ENCODE results near the gene KRTAP2-2. TPM values are rescaled to one million over a fixed set of nuclear protein-coding genes. Genes with fewer than 3 reads are reported as not detected.

Gene KRTAP2-2
- total and polyA plus RNA-seq, 2 of the 4 experiments (the other 2 are of a cell fraction), result 0.17 TPM; not detected in 1

DNA sequence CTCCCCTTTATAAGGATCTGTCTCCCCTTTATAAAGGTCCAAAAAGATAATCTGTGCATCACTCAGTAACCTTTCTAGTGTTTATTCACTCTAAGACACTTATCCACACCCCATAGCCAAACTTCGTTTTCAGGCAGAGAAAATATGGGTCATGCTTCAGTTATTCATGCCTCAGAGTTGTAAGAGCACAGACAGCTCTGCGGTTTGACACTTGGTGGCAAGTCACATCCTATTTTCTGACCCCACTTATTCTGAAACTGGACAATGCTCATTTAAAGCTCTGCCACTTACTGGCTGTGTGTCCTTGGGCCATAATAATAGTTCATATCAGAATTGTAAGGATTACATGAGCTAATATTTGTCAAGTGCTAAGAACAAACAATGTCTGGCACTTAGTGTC is 5.9 kb downstream of the KRTAP2-2 start:
- H2BK5ac ChIP-seq (ENCODE audit: low read depth, low read length, poor library complexity, severe bottlenecking), result peak overlapping the region; percentile 82
- no peaks in the 10 kb centered on the region for H3K9me3 ChIP-seq (ENCODE audit: control insufficient read depth, insufficient read depth, low read length)
- intact Hi-C loops (cut with micrococcal nuclease), result no loop called here
- peak overlapping the region; percentile 53 for H4K91ac ChIP-seq (ENCODE audit: insufficient read depth, low read depth, low read length)
- H4K5ac ChIP-seq (ENCODE audit: low read depth, low read length), result no peak overlapping the region
- H4K20me1 ChIP-seq (ENCODE audit: insufficient read depth, low read length), result no peaks in the 10 kb centered on the region
- peak overlapping the region; percentile 1; the same call in 1 of the 2 replicates for H3K18ac ChIP-seq (ENCODE audit: low read depth, low read length)
- peak overlapping the region; percentile 37 for H2AK5ac ChIP-seq (ENCODE audit: low read depth, low read length)
- H3K4me2 ChIP-seq (ENCODE audit: low read depth, low read length), result peak overlapping the region; percentile 57; the same call in 1 of the 2 replicates
- POLR2A ChIA-PET (ENCODE audit: unreplicated experiment), result interaction anchor here (1.0 kb wide), 1 partner anchor 10 kb away, joined by 5 read pairs; no protein-coding TSS in a partner anchor
- peak; percentile 84 for DNase-seq
- CTCF ChIA-PET, result no interaction called here
- H4K8ac ChIP-seq (ENCODE audit: low read depth in 2 of 2, low read length in 2 of 2), result peak overlapping the region; percentile 33 to 76; a peak in 3 of 4 replicates
- no CpG with 5 or more reads among the region's 2 CpGs for WGBS, 2 experiments (ENCODE audit: extremely low coverage in 2 of 2, insufficient read length in 1 of 2)
- H3K79me1 ChIP-seq (ENCODE audit: low read depth in 1 of 2, low read length in 2 of 2), result no peaks in the 10 kb centered on the region
- no peak overlapping the region for H3K9ac ChIP-seq (ENCODE audit: low read depth, low read length)
- H2BK15ac ChIP-seq (ENCODE audit: low read depth, low read length), result peak overlapping the region; percentile 6; the same call in 1 of the 3 replicates
- H3K27me3 ChIP-seq (ENCODE audit: control insufficient read depth, insufficient read depth, low read length), result no peaks in the 10 kb centered on the region
- H3K14ac ChIP-seq (replicated peaks; ENCODE audit: low read depth, low read length), result peak overlapping the region; percentile 67
- ATAC-seq (ENCODE audit: low read depth), result peak; percentile 81
- peak overlapping the region; percentile 63 for H3K56ac ChIP-seq (ENCODE audit: extremely low read depth, insufficient read depth, low read length)
- TF ChIP-seq RCOR1 (IDR thresholded peaks at IDR 0.05; ENCODE audit: insufficient replicate concordance, low read length), result peak; percentile 22
- no peak for TF ChIP-seq FOS (IDR thresholded peaks at IDR 0.05; ENCODE audit: low read depth, low read length)
- TF ChIP-seq BHLHE40 (IDR thresholded peaks at IDR 0.05; ENCODE audit: low read depth, low read length), result peak; percentile 45; the same call in 1 of the 2 replicates
- peak overlapping the region; percentile 1; the same call in 1 of the 2 replicates for H3K27ac ChIP-seq (ENCODE audit: insufficient read depth, low read length)
- H2AFZ ChIP-seq (replicated peaks; ENCODE audit: low read length, poor library complexity), result no peak overlapping the region
- H3K4ac ChIP-seq (ENCODE audit: low read depth, low read length), result peak overlapping the region; percentile 67
- H2BK20ac ChIP-seq (ENCODE audit: low read depth, low read length), result peak overlapping the region; percentile 77
- peak overlapping the region; percentile 54 for H3K23ac ChIP-seq (ENCODE audit: low read depth, low read length)
- no TSS peak for BruUV-seq (replicated peaks)
- H3K9me1 ChIP-seq (ENCODE audit: insufficient read depth, low read length), result peaks cover 11% of the 10 kb centered on the region; the same call in 1 of the 2 replicates
- no peak overlapping the region for H2AK9ac ChIP-seq (replicated peaks; ENCODE audit: low read depth, low read length, poor library complexity)
- dilution Hi-C loops (cut with HindIII; ENCODE audit: low sequenced_read_pairs, unreplicated experiment), result no loop called here
- in situ Hi-C loops (cut with MboI; ENCODE audit: low sequenced_read_pairs), result no loop called here
- H3K4me1 ChIP-seq (ENCODE audit: control insufficient read depth, insufficient read depth, low read length), result peaks cover 5% of the 10 kb centered on the region
- H3K36me3 ChIP-seq (ENCODE audit: control insufficient read depth, insufficient read depth, low read length), result no peaks in the 10 kb centered on the region
- H3K4me3 ChIP-seq (ENCODE audit: insufficient read depth, low read depth, low read length), result no peak overlapping the region
- H2BK120ac ChIP-seq (ENCODE audit: low read depth, low read length), result peak overlapping the region; percentile 88

Data from IMR-90 (cell line).